SK-N-SH treated with all-trans-retinoic acid at 6 μM for 48 hours (cell line): ENCODE data around the gene TPRKB.

ENCODE experiments used
- ARNTL ChIP-seq: fragments of 450-650 bp; formaldehyde crosslinking; IDR thresholded peaks from 2 replicates; pipeline ENCODE4 v1.5.0; 2020; ENCODE audit warnings: low read depth, mild to moderate bottlenecking, moderate library complexity, borderline replicate concordance
- BACH2 ChIP-seq: fragments of 250-450 bp; sonication (Bioruptor Pico); IDR thresholded peaks from 2 replicates; pipeline ENCODE4 v1.9.0; 2021; ENCODE audit warnings: mild to moderate bottlenecking, borderline replicate concordance
- CSDC2 ChIP-seq: fragments of 250-450 bp; sonication (Bioruptor Pico); IDR thresholded peaks from 2 replicates; pipeline ENCODE4 v1.5.0; 2020; ENCODE audit warnings: mild to moderate bottlenecking, moderate library complexity
- RARB ChIP-seq: fragments of 250-450 bp; sonication (Bioruptor Pico); IDR thresholded peaks from 2 replicates; pipeline ENCODE4 v1.8.0; 2021; ENCODE audit warnings: mild to moderate bottlenecking, moderate library complexity
- SNAI2 ChIP-seq: fragments of 250-450 bp; sonication (Bioruptor Pico); IDR thresholded peaks from 2 replicates; pipeline ENCODE4 v1.5.0; 2020; ENCODE audit warnings: mild to moderate bottlenecking, moderate library complexity
- TCF4 ChIP-seq: fragments of 250-450 bp; sonication (Bioruptor Pico); IDR thresholded peaks from 2 replicates; pipeline ENCODE4 v1.8.0; 2021; ENCODE audit warnings: mild to moderate bottlenecking, moderate library complexity, borderline replicate concordance
- TOX ChIP-seq: fragments of 250-450 bp; sonication (Bioruptor Pico); IDR thresholded peaks from 2 replicates; pipeline ENCODE4 v1.8.0; 2021; ENCODE audit warnings: mild to moderate bottlenecking, moderate library complexity, borderline replicate concordance
- ZC3H10 ChIP-seq: fragments of 250-450 bp; sonication (Bioruptor Pico); IDR thresholded peaks from 2 replicates; pipeline ENCODE4 v1.5.1; 2021; ENCODE audit warnings: mild to moderate bottlenecking, moderate library complexity
- ZFP3 ChIP-seq: fragments of 250-450 bp; sonication (Bioruptor Pico); IDR thresholded peaks from 2 replicates; pipeline ENCODE4 v1.5.0; 2020; ENCODE audit warnings: mild to moderate bottlenecking, moderate library complexity
- ZNF565 ChIP-seq: fragments of 450-650 bp; formaldehyde crosslinking; conservative IDR thresholded peaks from 2 replicates; pipeline ENCODE4 v1.5.0; 2020; ENCODE audit warnings: low read depth, mild to moderate bottlenecking, moderate library complexity
- ZNF70 ChIP-seq: fragments of 450-650 bp; formaldehyde crosslinking; IDR thresholded peaks from 2 replicates; pipeline ENCODE4 v1.5.0; 2020; ENCODE audit warnings: mild to moderate bottlenecking, moderate library complexity
- TF ChIP-seq, protein P1 (sequence below): fragments of 250-450 bp; sonication (Bioruptor Pico); IDR thresholded peaks from 2 replicates; pipeline ENCODE4 v1.5.1; 2020; ENCODE audit warnings: low read depth, mild to moderate bottlenecking, moderate library complexity
- TF ChIP-seq, protein P2 (sequence below): fragments of 250-450 bp; sonication (Bioruptor Pico); IDR thresholded peaks from 2 replicates; pipeline ENCODE4 v1.8.0; 2020; ENCODE audit warnings: mild to moderate bottlenecking, moderate library complexity, borderline replicate concordance
- TF ChIP-seq, protein P3 (sequence below): fragments of 250-450 bp; sonication (Bioruptor Pico); IDR thresholded peaks from 2 replicates; pipeline ENCODE4 v1.5.0; 2020; ENCODE audit warnings: mild to moderate bottlenecking, moderate library complexity

DNA sequence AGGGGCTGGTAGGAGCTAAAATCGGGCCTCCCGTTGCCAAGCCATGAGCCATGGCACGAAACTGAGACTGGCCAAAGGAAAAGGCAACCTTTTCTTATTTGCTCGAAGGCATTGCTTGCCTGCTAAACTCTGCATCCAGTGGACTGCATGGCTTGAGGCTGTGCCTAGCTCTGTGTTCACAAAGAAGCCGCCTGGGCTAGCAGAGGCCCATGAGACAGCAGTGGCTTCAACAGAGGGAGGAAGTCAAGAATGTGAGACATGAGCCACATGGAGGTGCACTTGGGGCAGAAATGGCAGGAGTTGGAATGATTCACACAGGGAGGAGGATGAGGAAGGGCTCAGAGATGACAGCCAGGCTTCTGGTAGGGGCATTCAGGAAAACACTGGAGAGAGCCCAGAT lies 33.5 kb downstream of the TPRKB start:
- TF ChIP-seq ZNF565 (CRISPR knock-in tag): no peak
- no peak for TF ChIP-seq ZFP3 (CRISPR knock-in tag)
- no peak for TF ChIP-seq BACH2 (CRISPR knock-in tag)
- no peak for TF ChIP-seq CSDC2 (CRISPR knock-in tag)
- TF ChIP-seq, protein P1, sequence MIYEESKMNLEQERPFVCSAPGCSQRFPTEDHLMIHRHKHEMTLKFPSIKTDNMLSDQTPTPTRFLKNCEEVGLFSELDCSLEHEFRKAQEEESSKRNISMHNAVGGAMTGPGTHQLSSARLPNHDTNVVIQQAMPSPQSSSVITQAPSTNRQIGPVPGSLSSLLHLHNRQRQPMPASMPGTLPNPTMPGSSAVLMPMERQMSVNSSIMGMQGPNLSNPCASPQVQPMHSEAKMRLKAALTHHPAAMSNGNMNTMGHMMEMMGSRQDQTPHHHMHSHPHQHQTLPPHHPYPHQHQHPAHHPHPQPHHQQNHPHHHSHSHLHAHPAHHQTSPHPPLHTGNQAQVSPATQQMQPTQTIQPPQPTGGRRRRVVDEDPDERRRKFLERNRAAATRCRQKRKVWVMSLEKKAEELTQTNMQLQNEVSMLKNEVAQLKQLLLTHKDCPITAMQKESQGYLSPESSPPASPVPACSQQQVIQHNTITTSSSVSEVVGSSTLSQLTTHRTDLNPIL (CRISPR knock-in tag): no peak
- no peak for TF ChIP-seq SNAI2 (CRISPR knock-in tag)
- TF ChIP-seq, protein P2, sequence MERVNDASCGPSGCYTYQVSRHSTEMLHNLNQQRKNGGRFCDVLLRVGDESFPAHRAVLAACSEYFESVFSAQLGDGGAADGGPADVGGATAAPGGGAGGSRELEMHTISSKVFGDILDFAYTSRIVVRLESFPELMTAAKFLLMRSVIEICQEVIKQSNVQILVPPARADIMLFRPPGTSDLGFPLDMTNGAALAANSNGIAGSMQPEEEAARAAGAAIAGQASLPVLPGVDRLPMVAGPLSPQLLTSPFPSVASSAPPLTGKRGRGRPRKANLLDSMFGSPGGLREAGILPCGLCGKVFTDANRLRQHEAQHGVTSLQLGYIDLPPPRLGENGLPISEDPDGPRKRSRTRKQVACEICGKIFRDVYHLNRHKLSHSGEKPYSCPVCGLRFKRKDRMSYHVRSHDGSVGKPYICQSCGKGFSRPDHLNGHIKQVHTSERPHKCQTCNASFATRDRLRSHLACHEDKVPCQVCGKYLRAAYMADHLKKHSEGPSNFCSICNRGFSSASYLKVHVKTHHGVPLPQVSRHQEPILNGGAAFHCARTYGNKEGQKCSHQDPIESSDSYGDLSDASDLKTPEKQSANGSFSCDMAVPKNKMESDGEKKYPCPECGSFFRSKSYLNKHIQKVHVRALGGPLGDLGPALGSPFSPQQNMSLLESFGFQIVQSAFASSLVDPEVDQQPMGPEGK (CRISPR knock-in tag): no peak
- no peak for TF ChIP-seq ARNTL
- TF ChIP-seq TOX (CRISPR knock-in tag): no peak
- no peak for TF ChIP-seq ZNF70 (CRISPR knock-in tag)
- TF ChIP-seq RARB (CRISPR knock-in tag): no peak
- TF ChIP-seq, protein P3, sequence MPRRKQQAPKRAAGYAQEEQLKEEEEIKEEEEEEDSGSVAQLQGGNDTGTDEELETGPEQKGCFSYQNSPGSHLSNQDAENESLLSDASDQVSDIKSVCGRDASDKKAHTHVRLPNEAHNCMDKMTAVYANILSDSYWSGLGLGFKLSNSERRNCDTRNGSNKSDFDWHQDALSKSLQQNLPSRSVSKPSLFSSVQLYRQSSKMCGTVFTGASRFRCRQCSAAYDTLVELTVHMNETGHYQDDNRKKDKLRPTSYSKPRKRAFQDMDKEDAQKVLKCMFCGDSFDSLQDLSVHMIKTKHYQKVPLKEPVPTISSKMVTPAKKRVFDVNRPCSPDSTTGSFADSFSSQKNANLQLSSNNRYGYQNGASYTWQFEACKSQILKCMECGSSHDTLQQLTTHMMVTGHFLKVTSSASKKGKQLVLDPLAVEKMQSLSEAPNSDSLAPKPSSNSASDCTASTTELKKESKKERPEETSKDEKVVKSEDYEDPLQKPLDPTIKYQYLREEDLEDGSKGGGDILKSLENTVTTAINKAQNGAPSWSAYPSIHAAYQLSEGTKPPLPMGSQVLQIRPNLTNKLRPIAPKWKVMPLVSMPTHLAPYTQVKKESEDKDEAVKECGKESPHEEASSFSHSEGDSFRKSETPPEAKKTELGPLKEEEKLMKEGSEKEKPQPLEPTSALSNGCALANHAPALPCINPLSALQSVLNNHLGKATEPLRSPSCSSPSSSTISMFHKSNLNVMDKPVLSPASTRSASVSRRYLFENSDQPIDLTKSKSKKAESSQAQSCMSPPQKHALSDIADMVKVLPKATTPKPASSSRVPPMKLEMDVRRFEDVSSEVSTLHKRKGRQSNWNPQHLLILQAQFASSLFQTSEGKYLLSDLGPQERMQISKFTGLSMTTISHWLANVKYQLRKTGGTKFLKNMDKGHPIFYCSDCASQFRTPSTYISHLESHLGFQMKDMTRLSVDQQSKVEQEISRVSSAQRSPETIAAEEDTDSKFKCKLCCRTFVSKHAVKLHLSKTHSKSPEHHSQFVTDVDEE: no peak
- no peak for TF ChIP-seq ZC3H10 (CRISPR knock-in tag)
- TF ChIP-seq TCF4 (CRISPR knock-in tag): no peak
